Central memory CD4-positive, alpha-beta T cell (primary cell): ENCODE measurements around the gene AK4.
A peak's percentile ranks its signal among the peaks of the same experiment; 100 is the strongest.

Experiments
- DNase-seq: peaks from one replicate; pipeline ENCODE4 v3.0.0; 2022

The AK4 gene

DNA sequence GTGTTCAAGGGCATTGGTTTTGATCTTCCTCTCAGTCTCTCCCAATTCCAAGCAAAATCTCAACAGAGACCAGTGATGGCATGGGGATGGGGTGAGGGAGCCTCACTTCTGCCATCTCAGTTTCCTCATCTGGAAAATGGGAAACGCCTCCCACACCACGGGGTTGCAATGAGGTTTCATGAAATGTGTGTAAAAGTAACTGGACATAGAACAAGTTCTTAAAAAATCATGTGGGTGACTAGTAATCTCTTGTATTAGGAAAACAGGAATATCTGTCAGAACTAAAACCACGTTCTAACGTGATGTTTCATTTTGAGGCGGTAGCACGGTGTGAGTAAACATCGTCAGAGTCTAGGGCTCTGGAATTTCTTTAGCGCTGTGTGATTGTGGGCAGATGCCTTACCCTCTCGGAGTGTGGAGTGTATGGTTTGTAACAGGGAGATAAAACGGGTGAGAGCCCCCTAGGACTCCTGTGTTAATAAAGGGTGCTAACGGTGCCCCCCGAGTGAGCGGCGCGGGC lies 105.9 kb downstream of the AK4 start:
- no peak for DNase-seq

DNA sequence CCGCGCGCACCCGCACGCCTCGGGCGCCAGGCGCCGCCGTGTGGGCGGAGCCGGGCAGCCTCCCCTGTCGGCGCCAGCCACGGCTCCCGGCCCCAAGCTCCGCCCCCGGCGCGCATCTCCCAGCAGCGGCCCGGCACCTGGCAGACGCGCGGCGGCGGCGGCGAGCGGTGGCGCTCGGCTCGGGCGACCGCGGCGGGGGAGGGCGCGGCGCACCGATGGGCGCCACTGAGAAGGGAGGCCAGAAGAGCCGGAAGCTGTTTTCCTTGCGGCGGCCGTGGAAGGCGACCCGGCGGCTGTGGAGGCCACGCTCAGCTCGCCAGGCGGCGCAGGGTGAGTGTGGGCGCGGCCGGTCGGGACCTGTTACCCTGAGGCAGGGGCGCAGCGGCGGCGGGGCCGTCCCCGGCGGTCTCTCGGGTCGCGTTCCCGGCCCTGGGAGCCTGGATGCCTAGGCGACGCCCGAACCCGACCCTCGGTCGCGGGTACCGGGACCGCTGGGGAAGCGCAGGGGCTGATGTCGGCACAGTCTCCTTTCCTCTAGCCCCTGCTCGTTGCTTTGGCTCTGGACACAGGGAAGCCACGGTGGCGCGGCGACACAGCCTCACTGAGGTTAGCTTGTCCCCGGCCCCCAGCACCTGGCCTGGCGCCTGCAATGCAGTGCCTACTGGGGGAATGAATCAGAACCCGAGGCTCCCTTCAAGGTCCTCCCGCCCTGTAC lies 106.5 kb downstream of the AK4 start:
- peak; percentile 81 for DNase-seq

DNA sequence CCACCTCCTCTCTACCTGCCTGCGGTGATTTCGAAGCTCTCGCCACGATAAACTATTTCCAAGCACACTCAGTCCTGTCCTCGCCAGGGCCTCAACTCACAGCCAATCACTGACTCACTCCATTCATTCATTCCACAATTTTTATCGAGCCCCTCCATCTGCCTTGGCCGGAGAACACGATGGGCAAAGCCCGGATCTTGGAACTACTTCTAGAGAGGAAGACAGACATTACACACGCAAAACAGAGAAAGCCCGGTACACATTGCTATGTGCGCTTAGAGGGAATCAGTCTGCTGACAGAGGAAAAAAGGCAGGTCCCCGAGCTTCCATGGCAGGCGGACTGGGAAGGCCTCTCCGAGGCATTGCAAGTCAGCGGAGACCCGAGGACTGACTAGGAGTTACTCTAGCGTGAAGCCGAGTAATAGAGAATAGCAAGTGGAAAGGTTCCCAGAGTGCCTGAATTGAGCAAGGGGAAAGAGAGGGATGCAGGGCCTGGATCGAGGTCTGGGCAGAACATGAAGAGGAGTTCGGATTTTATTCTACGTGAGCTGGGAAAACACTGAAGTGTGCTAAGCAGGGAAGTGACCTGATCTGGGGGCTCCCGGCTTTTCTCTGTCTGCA lies 107.1 kb downstream of the AK4 start:
- peak; percentile 6 for DNase-seq

DNA sequence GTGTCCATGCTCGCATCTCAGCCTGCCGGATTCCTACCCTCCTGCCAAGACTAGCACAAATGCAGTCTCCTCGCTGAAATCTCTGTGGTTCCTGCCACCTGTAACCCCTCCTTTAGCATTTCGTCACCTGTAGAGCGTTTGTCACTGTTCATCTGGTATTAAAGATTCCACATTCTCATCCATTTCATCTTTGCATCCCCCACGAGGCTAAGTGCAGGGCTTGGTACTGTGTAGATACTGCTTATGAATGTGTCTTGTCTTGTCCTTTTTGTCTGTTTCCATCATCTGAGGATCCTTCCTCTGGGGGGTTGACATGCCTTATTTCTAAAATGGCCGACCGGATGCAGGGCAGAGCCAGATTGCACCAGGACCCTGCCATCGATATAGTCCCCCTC lies 107.7 kb downstream of the AK4 start:
- DNase-seq: no peak

DNA sequence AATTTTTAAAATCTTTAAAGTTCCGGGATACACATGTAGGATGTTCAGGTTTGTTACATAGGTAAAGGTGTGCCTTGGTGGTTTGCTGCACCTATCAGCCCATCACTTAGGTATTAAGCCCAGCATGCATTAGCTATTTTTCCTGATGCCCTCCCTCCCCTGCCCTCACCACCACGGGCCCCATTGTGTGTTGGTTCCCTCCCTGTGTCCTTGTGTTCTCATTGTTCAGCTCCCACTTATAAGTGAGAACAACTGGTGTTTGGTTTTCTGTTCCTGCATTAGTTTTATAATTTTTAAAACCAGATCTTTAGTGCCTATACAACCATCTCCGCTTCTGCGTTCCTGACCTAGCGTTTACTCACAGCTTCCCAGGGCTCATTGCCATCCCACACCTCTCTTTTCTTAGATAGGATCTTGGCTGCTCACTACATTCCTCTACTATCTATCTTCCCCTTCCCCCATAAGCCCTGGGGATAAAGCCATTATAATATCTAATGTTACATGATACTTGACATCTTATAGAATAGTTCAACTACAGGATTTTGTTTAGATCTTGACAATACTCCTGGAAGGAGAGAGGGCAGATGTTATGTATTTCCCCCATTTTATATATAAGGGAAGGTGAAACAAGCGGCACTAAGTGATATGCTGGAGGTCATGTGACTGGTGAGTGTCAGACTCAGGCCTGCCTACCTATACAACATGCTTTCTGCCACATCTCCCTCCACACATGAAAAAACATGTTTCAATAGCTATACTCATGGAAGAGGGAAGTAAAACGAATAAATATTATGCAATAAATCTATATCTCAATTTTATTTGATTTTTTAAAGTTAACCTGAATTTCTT lies 109.1 kb downstream of the AK4 start:
- no peak for DNase-seq

DNA sequence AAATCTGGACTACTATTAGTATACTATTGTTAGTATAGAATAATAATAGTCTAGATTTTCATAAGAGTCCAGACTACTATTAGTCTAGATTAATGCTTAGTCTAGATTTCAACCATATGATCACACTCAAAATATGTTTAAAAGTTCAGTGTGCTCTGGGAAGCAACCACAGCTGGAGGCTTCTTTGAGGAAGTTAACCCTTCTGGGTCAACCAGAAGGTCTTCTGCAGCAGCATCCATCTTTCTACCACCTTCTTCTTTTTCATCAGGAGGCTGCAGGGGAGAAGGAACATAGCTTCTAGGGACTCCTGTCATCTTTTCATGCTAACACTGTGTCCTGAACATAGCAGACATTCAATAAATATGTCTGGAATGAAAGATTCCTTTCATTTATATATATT lies 110.1 kb downstream of the AK4 start:
- no peak for DNase-seq

DNA sequence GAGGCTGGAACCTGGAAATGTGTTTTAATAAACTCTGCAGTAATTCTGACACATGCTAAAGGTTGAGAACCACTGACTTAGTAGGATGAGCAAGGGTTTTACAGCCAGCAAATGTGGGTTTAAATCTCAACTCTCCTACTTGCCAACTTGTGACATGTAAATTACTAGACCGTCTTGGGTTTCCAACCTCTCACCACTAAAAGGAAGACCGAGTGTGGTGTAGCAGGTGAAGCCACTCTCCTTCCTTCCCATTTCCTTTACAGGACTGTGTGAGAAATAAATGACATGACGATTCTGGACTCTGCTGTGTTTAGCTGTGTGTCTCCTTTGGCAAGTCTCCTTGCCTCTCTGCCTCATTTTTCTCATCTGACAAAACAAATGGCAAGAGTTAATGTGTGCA lies 111.8 kb downstream of the AK4 start:
- no peak for DNase-seq

DNA sequence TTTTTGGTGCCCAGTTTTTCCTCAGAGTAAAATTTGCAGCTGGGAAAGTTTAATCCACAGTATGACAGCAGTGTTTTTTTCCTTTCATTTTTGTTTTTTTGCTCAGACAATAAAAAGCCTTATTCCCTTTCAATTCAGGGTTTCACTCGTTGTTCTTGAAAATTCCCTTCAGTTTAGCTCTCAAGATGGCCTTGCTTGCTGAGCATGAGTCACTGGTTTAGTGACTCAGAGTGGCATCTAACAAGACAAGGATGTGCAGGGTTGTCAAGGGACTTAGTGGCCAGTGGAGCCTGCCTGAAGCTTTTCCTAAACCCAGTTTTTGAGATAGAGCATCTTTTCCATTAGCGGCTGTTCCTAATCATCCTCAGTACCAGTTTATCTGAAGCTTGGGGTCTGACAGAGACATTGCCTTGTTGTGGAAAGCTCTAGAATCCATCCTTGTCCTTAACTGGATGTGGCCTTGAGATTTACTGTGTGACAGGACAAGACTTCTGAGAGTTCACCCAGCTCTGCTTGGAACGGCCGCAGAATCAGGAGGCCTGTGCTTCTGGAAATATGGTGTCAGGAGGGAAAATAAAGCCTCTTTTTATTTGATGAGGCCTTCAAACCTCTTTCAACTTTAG lies 113.0 kb downstream of the AK4 start:
- DNase-seq: no peak

DNA sequence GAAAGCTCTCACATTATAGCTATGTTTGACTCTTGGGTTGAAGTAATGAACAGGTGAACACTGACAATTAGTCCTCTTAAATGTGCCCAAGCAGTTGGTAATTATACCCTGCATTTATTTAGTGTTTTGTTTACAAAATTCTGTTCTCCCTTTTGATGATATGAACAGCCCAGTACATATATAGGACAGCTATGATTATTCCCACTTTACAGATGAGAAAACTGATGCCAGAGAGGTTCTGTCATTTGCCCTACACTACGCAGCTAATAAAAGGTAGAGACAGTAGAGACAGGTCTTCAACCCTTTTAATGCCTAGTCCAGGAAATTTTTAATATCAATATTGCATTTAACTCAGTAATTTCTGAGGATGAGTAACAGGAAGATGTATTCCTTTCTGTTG lies 115.3 kb downstream of the AK4 start:
- DNase-seq: no peak

DNA sequence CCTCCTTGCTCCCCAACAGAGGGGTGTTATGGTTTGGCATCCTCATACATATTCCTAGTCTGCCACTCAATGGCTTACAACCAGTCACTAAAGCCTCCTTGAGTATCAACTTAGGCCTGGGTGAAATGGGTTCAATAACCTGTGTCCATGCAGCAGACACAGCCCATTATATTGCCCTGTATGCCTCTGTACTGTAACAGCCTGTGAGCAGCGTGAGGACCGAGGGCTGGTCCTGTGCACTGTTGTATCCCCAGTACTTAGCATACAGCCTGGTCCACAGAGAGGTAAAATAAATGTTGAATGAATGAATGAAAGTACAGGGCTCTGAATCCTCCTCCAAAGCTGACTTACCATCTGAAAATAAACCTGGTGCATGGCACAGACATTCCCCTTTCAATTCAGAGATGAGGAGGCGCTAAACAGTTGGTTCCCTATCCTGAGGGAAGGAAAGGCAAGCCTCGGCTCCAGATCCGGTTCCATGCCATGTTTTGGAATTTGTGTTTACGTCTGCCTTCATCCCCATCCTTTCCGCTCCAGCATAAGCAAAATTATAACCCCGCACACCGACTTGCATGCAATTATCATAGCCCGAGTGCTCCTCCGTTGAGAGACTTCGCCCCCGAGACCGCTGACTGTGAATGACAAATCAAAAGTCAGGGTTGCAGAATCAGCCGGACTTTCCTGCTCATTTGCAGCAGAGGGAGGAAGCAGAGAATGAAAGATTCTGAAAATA lies 116.4 kb downstream of the AK4 start:
- no peak for DNase-seq

DNA sequence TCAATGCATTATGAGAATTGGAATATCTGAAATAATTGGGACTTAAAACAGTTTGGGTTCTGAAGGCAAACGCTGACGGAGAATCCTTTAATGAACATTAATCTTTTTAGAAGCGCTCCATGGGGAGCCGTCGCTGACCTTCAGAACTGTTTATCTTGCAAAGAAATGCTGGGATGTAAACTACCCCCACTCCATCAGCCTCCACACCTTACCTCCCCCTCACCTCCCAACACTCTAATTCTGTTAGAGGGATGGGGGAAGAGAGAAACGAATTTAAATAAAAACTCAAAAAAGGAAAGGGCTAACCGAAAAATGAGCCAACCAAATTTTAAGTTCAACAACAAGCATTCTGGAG lies 117.3 kb downstream of the AK4 start:
- no peak for DNase-seq

DNA sequence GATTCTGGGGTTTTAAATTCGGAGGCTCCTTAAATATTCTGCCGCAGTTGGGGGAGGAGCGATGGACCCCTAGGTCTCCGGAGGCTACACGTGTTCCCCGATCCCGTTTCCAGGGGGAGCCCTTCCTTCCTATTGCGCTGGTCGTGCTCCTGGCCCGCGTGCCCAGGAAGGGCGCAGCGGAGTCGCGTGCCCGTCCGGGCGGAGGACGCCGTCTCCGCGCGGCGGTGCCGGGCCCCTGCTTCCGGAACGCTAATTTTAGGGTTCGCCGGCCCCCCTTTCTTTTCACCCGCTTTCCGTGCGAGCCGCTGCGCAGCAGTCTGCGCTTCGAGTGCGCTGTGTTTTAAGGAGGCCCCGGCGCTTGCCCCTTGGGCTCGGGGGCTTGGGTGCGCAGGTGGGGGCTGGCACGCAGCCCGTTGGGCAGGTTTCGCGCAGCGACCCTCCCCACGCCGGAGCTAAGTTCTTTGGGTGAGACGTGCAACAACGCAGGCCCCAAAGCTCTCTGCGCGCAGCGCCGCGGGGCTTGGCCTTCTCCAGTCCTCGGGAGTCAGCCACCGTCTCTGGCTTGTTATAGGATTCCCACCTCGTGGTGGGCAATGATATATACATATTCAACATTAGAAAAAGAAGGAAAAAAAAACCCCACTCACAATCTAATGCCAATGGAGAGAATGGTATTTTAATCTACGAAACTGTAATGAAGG lies 117.8 kb downstream of the AK4 start:
- DNase-seq: peak; percentile 39

DNA sequence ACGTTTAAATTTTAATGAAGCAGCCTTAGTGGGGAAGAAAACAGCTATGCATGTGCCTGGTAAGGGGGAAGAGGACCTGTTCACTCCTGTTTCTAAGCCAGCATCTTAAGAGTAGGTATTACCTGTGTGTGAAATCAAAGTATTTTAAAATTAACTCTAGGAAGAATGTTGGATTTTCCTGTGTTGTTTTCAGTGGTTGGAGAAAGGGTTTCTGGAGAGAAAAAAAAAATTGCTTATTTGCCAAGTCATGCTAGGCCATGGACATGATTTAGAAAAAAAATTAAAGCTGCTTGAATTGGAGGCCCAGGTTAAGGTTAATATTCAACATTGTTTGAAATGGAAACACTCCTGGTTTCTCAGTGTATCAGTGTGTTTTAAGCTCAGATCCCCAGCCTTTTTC lies 118.5 kb downstream of the AK4 start:
- no peak for DNase-seq

DNA sequence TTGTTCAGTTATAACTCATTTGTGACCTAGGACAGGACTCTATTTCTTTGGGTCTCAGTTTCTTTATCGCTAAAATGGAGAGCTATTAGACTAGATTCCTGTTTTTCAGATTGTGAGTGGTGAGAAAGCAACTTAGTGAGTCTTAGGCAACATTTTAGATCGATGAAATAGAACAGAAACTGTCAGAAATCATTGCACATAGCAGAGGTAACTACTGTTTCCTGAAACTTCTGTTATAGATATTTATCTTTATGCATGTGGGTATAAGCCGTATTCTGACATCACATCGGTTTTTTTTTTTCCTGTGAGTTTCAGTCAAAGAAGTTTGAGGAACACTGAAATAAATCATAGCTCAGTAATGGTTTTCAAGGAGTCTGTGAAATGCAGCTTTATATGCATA lies 119.3 kb downstream of the AK4 start:
- DNase-seq: no peak

DNA sequence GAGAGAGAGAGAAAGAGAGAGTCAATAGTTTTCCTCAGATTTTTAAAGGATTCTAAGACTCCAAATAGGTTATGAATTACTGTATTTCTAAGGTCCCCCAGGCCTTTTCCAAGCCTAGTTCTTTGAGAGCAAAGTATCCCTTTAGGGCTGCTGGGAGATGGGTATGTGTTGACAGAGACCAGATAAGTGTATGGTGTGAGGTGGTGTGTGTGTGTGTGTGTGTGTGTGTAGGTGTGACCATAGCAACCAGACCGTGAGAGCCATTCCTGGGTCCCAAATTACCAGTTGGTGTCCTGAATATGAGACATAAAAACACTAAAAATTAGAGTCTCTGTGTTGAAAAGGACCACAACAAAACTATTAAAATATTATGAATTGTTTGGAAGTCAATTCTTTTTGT lies 119.7 kb downstream of the AK4 start:
- DNase-seq: no peak

DNA sequence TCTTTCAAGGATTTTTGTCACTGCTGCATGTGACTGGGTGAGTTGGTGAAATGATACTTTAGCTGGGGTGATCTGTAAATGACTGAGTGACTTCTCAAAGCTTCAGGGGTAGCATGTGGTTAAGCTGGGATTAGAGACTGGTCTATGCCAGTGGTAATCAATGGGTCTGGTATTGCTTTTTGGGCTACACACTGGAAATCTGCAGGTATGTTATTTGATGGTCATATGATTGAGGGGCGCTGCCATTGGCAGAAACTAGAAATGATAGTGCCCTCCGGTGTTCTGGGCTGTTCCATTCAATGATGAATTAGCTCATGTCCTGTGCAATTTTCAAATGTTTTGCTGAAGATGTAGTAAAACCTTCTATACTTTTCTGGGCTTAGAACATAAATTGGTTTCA lies 121.6 kb downstream of the AK4 start:
- no peak for DNase-seq

DNA sequence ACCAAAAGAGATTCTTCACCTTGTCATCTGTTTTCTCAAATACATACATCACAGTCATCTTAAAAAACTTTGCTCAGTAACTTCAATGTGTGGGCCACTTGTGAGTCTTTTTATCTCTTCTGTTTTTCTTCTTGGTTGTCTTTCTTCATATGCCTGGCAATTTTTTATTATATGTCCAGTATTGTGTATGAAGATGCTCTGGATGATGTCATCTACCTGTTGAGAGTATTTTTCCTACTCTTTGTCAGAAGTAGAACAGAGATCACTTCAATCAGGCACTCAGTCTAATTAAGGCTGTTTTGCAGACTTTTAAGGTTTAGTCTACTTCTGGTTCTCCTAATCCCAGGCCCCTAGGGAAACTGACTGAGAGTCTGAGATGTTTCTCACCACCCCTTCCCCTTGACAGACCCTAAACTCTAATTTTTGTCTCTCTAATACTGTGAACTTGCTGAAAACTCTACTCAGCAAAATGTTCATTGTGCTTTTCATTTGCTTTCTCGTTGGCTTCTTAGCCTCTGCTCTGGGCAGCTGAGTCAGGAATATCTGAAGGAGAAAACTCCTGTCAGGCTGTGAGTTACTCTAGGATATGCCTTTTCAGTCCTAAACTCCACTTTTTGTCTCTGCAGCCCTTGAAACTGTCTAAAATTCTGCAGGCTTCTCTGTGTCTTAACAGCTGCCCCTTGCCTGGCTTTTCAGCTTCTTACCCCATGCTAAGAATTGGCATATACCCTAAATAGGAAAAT lies 128.4 kb downstream of the AK4 start:
- DNase-seq: no peak

DNA sequence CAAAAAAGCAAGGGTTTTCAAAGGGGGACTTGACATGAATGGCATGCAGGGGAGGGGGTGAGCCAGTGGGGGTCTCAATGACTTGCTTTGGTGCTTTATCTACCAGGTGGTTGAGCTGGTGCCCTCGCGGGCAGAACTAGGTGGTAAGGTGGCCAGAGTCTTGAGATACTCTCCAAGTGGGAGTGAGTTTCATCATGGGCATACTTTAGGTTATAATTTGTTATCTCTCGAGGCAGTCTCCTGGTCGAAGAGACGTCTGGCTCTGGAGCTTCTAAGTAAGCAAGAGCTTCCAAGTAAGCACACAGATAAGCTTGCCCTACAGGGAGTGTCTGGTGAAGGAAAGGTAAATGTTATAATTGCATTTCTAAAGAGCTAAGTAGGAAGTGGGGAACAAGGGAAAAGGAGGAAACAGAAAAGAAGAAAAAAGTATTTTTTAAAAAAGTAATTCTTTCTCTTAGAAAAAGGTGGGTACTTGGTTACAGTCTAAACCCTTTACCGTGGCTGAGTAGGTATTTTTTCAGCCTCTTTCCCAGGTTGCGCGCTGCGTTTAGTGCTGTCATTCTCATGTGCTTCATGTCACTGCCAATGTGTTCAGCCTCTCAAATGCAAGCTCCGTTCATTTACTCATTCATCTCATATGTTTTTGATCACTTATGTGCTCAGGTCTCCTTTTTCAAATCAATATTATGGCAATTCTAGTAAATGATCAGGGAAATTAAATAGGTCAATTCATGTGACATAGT lies 129.8 kb downstream of the AK4 start:
- DNase-seq: no peak

DNA sequence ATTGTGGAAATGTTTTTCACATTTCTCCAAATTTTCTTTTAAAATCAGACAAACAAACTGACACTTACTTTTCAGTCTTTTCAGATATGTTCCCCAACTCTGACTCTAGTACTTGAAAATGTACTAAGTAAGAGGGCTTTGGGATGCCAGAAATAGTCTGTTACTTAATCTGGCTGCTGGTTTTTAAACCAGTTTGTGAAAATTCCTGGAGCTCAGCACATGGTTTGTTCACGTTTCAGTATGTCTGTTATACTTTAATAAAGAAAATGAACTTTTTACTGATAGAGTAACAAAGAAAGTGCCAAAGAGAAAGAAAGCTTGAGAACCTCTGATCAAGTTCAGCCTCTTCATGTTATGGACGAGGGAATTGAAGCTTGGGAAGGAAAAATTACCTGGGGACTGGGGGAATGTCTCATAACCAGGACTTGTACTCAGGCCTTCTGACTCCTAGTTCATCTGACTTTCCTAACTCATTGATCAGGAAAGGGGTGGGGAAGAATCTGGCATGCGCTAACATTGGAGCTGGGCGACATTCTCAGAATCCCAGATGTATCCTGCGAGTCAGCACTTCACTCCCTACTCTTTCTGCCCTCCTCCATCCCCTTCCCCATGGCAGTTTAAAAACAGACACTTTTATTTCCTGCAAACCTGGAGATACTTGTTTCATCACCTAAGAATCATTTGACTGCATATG lies 130.5 kb downstream of the AK4 start:
- DNase-seq: no peak
